Body of pancreas (tissue), 4 donors: Measurements from ENCODE around the gene RIPOR2. TPM values are rescaled to one million over a fixed set of nuclear protein-coding genes. Genes with fewer than 3 reads are reported as not detected.

ENCODE experiments used
- ATAC-seq: fragments of 150-250 bp; one replicate; pipeline ENCODE4 v1.9.1; 2016
- DNase-seq, 4 donors: peaks; one replicate each; pipeline ENCODE4 v3.0.0-alpha.2; 2019
- H3K27ac ChIP-seq, 4 donors: fragments of 200-600 bp; sonication (generic); 1 replicate in 3 of 4; 2 replicates in 1 of 4; pipeline versions ENCODE4 v1.5.1 to v1.6.1; 2016 to 2019; ENCODE audit warnings: mild to moderate bottlenecking in 1 of 4, mixed read lengths in 1 of 4, moderate library complexity in 1 of 4
- H3K27me3 ChIP-seq, 2 donors: fragments of 200-600 bp; sonication (generic); one replicate each; pipeline ENCODE4 v1.6.0; 2016; ENCODE audit warnings: mild to moderate bottlenecking in 1 of 2
- H3K36me3 ChIP-seq, 2 donors: fragments of 200-600 bp; sonication (generic); replicated peaks in 1 of 2; 2 replicates each; pipeline ENCODE4 v1.5.1; 2016; ENCODE audit warnings: low read depth in 2 of 2; ENCODE audit not compliant: insufficient read depth in 1 of 2
- H3K4me1 ChIP-seq: fragments of 200-600 bp; sonication (generic); one replicate; pipeline ENCODE4 v1.6.0; 2016
- H3K4me3 ChIP-seq, 2 donors: fragments of 200-600 bp; sonication (generic); 1 replicate in 1 of 2; 2 replicates in 1 of 2; pipeline ENCODE4 v1.5.1; 2016 to 2019
- H3K9me3 ChIP-seq, 3 donors: fragments of 200-600 bp; sonication (generic); 1 replicate in 2 of 3; 2 replicates in 1 of 3; pipeline ENCODE4 v1.5.1; 2016
- POLR2A ChIP-seq, 3 donors: fragments of 450-650 bp; IDR thresholded peaks; one replicate each; pipeline ENCODE4 v1.6.1; 2016; ENCODE audit warnings: antibody characterized with exemption in 3 of 3, mild to moderate bottlenecking in 2 of 3
- WGBS, 2 donors: methylation state at CpG; one replicate each; pipeline ENCODE4 v1.1.5; 2017; 5-methylcytosine and 5-hydroxymethylcytosine counted together
- intact Hi-C: fragments of 100-400 bp; cut with DNase I; formaldehyde crosslinking; loops from one replicate; pipeline ENCODE4 v1.15.1; 2023
- total RNA-seq, 2 donors: library from RNA; depleted of rRNA; stranded (reverse); fragments of >200 nt; gene quantifications; one replicate each; pipeline ENCODE4 v1.1.0, GENCODE V29; 2016
- TF ChIP-seq, protein P1 (sequence below), 7 experiments: fragments of 450-650 bp in 4 of 7; fragments of 200-600 bp in 3 of 7; sonication (generic) in 3 of 7; IDR thresholded peaks; one replicate each; pipeline ENCODE4 v1.5.1; 2016 to 2019; ENCODE audit warnings: antibody characterized with exemption in 7 of 7

The RIPOR2 gene
- total RNA-seq, 2 donors from 2014 or later = 1.3 to 1.6 TPM

GRCh38 chr6:24788031-24788665 lies 147.6 kb downstream of the RIPOR2 start:
- no peaks in the 10 kb centered on the region for H3K9me3 ChIP-seq
- H3K4me1 ChIP-seq = peaks cover 14% of the 10 kb centered on the region
- TF ChIP-seq, protein P1, sequence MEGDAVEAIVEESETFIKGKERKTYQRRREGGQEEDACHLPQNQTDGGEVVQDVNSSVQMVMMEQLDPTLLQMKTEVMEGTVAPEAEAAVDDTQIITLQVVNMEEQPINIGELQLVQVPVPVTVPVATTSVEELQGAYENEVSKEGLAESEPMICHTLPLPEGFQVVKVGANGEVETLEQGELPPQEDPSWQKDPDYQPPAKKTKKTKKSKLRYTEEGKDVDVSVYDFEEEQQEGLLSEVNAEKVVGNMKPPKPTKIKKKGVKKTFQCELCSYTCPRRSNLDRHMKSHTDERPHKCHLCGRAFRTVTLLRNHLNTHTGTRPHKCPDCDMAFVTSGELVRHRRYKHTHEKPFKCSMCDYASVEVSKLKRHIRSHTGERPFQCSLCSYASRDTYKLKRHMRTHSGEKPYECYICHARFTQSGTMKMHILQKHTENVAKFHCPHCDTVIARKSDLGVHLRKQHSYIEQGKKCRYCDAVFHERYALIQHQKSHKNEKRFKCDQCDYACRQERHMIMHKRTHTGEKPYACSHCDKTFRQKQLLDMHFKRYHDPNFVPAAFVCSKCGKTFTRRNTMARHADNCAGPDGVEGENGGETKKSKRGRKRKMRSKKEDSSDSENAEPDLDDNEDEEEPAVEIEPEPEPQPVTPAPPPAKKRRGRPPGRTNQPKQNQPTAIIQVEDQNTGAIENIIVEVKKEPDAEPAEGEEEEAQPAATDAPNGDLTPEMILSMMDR (IDR thresholded peaks at IDR 0.05) = no peak
- TF ChIP-seq POLR2A (IDR thresholded peaks at IDR 0.05) = peak in 1 of 3 donors; percentile 4
- 90% methylated on average over 4 of the region's 4 CpGs for WGBS, 2 donors
- no peak for ATAC-seq
- H3K36me3 ChIP-seq = peaks cover 4 to 8% of the 10 kb centered on the region in 2 donors
- DNase-seq = no peak
- no peaks in the 10 kb centered on the region for H3K27me3 ChIP-seq
- H3K27ac ChIP-seq = no peak overlapping the region
- intact Hi-C loops = no loop called here
- H3K4me3 ChIP-seq = no peak overlapping the region

GRCh38 chr6:24780206-24780605 lies 155.6 kb downstream of the RIPOR2 start:
- ATAC-seq (no peak), DNase-seq (no peak)
- WGBS, 2 donors = 27 to 37% methylated on average over 4 of the region's 4 CpGs
- intact Hi-C loops = no loop called here
- peaks cover 0 to 4% of the 10 kb centered on the region in 2 donors for H3K36me3 ChIP-seq
- peaks cover 32% of the 10 kb centered on the region for H3K4me1 ChIP-seq
- H3K4me3 ChIP-seq = no peak overlapping the region
- no peaks in the 10 kb centered on the region for H3K9me3 ChIP-seq
- H3K27me3 ChIP-seq = no peaks in the 10 kb centered on the region
- H3K27ac ChIP-seq = peak overlapping the region; percentile 21 to 100 (median 89)
- no peak for TF ChIP-seq POLR2A (IDR thresholded peaks at IDR 0.05)
- TF ChIP-seq, protein P1 (IDR thresholded peaks at IDR 0.05) = no peak

DNA sequence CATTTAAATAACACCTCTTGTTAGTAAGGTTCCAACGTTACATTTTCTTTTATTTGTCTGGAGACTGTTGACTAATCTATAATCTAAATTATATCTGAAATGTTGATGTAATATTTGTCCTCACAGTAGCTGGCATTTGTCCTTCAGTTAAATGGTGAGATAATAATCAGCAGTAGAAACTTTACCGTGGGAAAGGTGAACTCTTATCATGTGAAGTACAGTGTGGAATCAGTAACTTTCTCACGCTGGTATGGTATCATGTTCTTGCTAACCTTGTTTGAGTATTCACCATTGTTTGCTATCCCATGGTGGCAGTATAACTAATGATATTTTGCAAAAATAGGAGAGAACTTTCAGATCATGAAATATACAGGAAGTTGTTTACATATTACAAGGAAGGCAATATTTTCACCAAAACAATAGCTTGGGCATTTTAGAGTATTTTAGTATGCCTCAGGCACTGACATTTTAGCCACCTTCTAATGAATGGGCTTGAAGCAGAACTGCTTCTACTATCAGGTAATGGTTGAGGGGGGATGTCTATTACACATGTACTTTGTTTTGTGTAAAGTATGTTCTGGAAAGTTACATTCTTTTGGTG lies 156.2 kb downstream of the RIPOR2 start:
- TF ChIP-seq POLR2A (IDR thresholded peaks at IDR 0.05) = peak in 1 of 3 donors; percentile 17
- TF ChIP-seq, protein P1 (IDR thresholded peaks at IDR 0.05) = peak in 2 of 7 experiments; percentile 12 to 32
- DNase-seq = no peak
- intact Hi-C loops = no loop called here
- ATAC-seq = peak; percentile 28
- Histone ChIP-seq H3K4me1 (peaks cover 32% of the 10 kb centered on the region), H3K27me3 (no peaks in the 10 kb centered on the region), H3K9me3 (no peaks in the 10 kb centered on the region), H3K4me3 (no peak overlapping the region), H3K27ac (peak overlapping the region; percentile 21 to 100 (median 89)), H3K36me3 (peaks cover 0 to 4% of the 10 kb centered on the region in 2 donors)
- WGBS, 2 donors = 10 to 21% methylated on average over 3 of the region's 3 CpGs

- Histone ChIP-seq H3K27me3 (no peaks in the 10 kb centered on the region), H3K4me3 (no peak overlapping the region), H3K27ac (peak overlapping the region; percentile 6 to 100 (median 89)), H3K9me3 (no peaks in the 10 kb centered on the region), H3K36me3 (no peaks in the 10 kb centered on the region), H3K4me1 (peaks cover 32% of the 10 kb centered on the region)
- DNase-seq = no peak
- no peak for ATAC-seq
- TF ChIP-seq POLR2A (IDR thresholded peaks at IDR 0.05) = no peak
- intact Hi-C loops = no loop called here
Measured at GRCh38 chr6:24778878-24779277, 156.9 kb downstream of the RIPOR2 start.

GRCh38 chr6:24778121-24778520 lies 157.6 kb downstream of the RIPOR2 start:
- ATAC-seq (no peak), DNase-seq (no peak)
- intact Hi-C loops = no loop called here
- Histone ChIP-seq H3K27ac (peak overlapping the region; percentile 20 to 100 (median 97)), H3K27me3 (no peaks in the 10 kb centered on the region), H3K36me3 (no peaks in the 10 kb centered on the region), H3K4me3 (peak overlapping the region in 1 of 2 donors; percentile 14), H3K9me3 (no peaks in the 10 kb centered on the region), H3K4me1 (peaks cover 30% of the 10 kb centered on the region)
- TF ChIP-seq POLR2A (IDR thresholded peaks at IDR 0.05) = peak in 2 of 3 donors; percentile 11 to 15
- TF ChIP-seq, protein P1 (IDR thresholded peaks at IDR 0.05) = no peak
- WGBS, 2 donors = 5 to 19% methylated on average over 1 of the region's 1 CpG
